HG02852 (cell line): ENCODE measurements around the gene MYLK.

Experiments
- ATAC-seq: cut with Tn5 transposase; IDR thresholded peaks from one replicate; pipeline ENCODE4 v1.9.1; 2021; ENCODE audit warnings: mild to moderate bottlenecking, moderate library complexity; ENCODE audit not compliant: unreplicated experiment

MYLK gene

DNA sequence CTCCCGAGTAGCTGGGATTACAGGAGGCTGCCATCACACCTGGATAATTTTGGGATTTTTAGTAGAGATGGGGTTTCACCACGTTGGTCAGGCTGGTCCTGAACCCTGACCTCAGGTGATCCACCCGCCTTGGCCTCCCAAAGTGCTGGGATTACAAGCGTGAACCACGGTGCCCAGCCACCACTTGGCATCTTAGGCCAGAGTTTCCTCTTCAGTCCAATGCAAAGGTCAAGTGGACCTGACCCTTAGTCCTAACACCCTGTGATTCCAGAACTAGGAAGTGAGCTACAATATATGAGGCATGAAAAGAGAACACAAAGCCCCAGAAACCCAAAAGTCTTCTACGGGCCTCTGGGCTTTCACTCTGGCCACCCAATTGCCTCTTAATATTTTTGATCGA, 5.3 kb downstream of the MYLK start:
- ATAC-seq: no peak

- no peak for ATAC-seq
Observed at GRCh38 chr3:123877965-123878364, 6.2 kb downstream of the MYLK start.

- ATAC-seq: no peak
Observed at GRCh38 chr3:123877466-123877865, 6.7 kb downstream of the MYLK start.

DNA sequence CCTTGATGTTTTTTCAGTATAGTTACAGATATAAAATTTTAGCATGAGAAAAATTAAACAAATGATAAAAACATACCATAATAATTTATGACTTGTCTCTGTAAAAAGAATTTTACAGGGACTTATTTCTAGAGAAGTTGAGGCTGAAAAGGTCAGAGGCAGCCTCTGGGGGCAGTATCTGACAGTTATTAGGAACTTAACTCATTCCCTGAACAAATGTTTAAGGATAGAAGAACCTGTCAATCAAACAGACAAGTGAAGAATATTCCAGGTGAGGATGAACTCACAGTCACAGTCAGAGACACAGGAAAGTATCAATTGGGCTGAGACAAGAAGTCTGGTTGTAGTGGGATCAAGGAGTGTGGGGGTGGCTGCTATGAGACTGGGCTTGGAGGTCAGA, 7.3 kb downstream of the MYLK start:
- ATAC-seq: no peak

DNA sequence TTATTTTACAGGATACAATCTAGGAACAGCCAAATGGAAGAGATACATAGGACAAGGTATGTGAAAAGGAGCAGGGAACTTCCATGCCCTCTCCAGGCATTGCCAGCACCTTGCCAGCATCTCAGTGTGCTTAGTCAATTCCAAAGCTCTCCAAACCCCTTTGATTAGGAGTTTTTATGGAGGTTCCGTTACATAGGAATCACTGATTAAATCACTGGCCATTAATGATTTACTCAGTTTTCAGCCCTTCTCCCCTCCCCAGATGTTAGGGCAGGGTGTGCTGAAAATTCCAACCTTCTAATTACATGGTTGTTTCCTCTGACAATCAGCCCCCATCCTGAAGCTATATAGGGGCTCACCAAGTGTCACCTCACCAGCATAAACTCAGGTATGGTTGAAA, 11.5 kb downstream of the MYLK start:
- ATAC-seq: no peak

DNA sequence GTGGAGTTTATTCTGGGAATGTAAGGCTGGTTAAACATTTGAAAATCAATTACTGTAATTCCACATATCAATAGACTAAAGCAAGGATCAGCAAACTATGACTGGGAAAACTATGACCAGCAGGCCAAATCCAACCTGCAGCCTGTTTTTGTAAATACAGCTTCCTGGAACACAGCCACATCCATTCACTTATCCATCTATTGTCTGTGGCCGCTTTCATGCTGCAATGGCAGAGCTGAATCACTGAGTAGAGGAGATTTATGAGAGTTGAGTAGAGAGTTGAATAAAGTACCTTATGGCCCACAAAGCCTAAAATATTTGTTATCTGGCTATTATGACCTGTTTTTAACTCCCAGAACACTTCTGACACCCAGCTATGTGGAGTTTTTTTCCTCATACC, 12.2 kb downstream of the MYLK start:
- ATAC-seq: no peak

- no peak for ATAC-seq
Observed at GRCh38 chr3:123870033-123870432, 14.1 kb downstream of the MYLK start.

DNA sequence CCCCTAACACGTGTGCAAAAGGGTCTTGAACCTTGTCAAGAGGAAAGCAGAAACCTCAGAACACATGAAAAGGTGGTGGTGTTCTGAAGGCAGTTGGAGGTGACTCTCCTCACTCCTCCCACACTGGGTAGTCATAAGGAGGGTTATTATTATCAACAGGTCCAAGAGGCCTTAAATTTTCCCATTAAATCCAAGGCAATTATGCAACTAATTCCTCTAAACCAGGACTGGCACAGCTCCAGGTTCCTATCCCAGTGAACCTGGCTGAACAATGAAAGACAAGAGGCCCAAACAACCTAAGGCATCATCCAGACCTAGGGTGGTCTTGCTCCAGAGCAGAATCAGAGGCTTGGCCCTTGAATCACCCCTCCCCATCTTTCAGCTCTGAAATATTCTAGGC, 15.0 kb downstream of the MYLK start:
- no peak for ATAC-seq

DNA sequence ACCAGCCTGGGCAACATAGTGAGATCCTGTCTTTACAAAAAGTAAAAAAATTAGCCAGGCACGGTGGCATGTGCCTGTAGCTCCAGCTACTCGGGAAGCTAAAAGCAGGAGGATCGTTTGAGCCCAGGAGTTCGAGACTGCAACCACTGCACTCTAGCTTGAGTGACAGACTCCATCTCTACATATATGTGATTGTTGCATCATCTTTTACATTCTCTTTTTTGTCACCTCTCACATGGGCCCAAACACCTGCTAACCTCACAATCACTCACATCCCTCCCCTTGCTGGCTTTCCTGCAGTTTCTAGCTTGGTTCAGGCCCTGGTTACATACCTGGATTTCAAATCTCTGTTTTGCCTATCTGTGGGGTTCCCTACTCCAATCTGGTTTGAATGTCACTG, 19.4 kb downstream of the MYLK start:
- ATAC-seq: no peak

- ATAC-seq: no peak
Observed at GRCh38 chr3:123862152-123862551, 22.0 kb downstream of the MYLK start.

- ATAC-seq: no peak
Observed at GRCh38 chr3:123861081-123861836, 22.9 kb downstream of the MYLK start.

- ATAC-seq: no peak
Observed at GRCh38 chr3:123859177-123859576, 25.0 kb downstream of the MYLK start.

- ATAC-seq: no peak
Observed at GRCh38 chr3:123854905-123855304, 29.2 kb downstream of the MYLK start.

DNA sequence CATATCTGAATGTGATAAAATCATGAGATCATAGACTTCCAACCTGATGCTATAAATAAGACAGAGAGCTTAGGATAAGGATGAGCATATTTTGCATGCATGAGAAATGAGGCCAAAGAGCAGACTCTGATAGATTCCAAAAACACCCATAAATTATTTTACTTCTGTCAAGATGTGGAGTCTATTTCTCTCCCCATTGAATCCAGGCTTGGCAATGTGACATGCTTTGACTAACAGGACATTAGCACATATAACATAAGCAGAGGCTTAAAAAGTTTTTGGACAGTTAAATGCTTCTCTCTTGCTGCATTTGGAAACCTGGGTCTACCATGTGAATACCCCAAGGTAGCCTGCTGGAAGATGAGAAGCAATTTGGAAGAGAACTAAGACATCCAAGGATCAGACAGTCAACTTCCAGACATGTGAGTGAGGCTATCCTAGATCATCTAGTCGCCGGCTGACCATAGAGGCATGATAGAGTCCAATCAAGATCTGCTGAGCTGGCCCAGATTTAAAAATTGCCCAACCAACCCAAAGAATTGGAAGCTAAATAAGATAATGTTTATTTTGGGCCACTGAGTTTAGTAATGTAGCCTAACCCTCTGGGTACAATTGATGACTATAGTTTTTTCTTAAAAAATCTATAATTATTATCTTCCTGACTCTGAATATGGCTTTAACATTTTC, 30.3 kb downstream of the MYLK start:
- no peak for ATAC-seq

- no peak for ATAC-seq
Observed at GRCh38 chr3:123847209-123847608, 36.9 kb downstream of the MYLK start.

DNA sequence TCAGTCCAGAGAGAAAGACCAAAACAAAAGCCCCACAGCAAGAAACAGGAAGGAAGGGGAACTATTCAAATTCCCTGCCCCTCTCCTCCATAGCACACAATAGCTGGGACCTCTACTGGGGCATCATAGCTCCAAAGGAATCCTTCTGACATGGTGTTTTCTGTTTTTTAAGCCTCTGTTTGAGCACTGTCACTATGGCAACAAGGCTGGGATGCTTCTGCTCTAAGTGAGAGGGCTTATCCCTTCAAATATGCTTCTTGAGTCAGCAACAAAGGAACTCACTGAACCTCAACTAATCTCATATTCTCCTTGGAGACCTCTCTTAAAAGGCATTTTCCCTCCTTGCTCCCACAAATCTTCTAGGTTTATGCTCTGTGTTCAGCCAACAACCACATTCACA, 40.5 kb downstream of the MYLK start:
- no peak for ATAC-seq

DNA sequence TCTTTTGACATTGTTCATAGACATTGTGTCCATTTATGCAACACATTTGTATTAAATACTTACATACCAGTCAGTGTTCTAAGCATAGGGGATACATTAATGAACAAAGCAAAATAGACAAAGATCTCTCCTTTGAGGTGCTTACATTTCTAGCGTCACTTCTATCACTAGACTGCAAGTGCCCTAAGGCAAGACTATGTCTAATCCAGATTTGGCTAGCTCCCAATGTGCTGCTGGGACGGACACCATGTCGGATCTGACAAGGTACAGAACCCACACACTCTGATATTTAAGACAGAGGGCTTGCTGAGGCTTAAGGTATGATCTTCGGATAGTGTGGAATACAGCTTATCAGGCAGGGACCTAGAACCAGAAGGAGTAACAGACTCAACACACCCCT, 41.4 kb downstream of the MYLK start:
- ATAC-seq: no peak

- no peak for ATAC-seq
Observed at GRCh38 chr3:123841476-123842238, 42.5 kb downstream of the MYLK start.

DNA sequence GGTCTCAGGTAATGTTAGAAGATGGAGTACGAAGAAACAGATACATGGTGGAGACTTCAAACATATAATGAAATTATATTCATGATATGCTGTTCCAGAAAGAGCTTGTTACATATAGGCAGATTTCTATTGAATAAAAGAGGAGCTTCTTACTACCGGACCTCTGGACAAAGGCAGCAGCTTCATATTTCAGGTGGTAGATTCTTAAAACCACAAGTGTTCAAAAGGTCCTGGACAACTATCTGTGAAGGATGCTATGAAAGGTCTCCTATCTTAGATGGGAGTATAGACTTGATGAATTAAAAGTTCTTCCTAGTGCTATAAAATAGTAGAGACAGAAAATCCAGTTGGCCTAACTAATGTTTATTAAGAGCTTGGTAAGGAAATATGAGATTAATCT, 43.2 kb downstream of the MYLK start:
- no peak for ATAC-seq

DNA sequence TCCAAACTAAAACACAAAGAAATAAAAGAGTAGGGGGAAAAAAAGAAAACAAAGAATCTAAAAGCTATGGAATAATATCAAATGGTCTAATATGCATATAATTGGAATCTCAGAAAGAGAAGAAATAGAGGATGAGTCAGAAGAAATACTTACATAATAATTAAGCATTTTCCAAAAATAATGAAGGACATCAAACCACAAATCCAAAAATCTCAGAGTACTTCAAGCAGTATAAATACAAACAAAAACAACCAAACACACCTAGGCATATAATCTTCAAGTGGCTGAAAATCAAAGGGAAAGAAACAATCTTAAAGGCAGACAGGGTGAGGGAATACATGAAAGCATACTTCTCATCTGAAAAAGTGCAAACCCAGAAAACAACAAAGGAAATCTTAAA, 46.3 kb downstream of the MYLK start:
- ATAC-seq: no peak

DNA sequence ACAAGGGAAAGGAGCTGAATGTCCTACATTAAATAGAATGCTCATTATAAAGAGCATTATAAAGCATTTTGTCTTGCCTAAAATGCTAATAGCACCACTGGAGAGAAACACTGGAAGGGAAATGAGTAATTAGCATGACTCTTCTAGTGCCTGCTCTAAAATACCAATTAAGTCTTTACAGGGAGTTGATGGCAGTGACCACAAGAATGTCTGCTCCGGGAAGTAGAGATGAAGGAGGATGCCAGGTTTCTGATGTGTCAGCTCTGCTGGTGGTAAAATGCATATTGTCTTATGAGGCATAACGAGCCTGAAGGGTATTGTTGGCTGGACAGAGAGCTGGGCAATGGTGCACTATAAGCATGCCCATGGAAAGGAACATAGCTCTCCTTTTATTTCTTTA, 49.5 kb downstream of the MYLK start:
- ATAC-seq: no peak

DNA sequence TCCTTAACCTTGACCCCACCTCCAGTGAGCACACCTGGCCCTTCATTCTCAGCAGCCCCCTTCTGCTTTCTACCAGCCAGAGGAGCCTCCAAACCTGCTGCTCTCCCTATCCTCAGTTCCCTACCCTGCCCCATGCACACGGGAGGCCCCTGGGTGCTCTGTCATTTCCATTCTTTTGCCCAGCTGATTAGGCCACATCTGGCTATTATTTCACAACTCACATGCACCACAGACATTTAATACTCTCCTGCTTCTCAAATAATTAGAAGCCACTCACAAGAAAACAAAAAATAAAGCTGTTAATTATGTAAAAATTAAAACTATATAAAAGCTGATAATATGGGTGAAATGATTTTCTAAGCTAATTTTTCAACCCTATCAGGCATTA, 50.7 kb downstream of the MYLK start:
- no peak for ATAC-seq
